Right lobe of liver (tissue), 6 donors: ENCODE data around the gene LHX6. TPM values are rescaled to one million over a fixed set of nuclear protein-coding genes. Genes with fewer than 3 reads are reported as not detected.

Experiments used
- ATAC-seq, 4 donors: fragments of 200-7000 bp; cut with Tn5 transposase; one replicate each; pipeline ENCODE4 v1.9.1; 2020; ENCODE audit warnings: mild to moderate bottlenecking in 4 of 4, moderate library complexity in 4 of 4
- DNase-seq, 3 donors: peaks; one replicate each; pipeline ENCODE4 v3.0.0-alpha.2; 2020
- H3K27ac ChIP-seq, 3 donors: fragments of 200-600 bp; one replicate each; pipeline ENCODE4 v1.8.0; 2022
- H3K27me3 ChIP-seq, 2 donors: fragments of 200-600 bp; one replicate each; pipeline ENCODE4 v1.8.0; 2022
- H3K36me3 ChIP-seq, 4 donors: fragments of 200-600 bp; sonication (generic) in 1 of 4; one replicate each; pipeline versions ENCODE4 v1.5.1 to v1.8.0; 2017 to 2022; ENCODE audit warnings: control low read depth in 1 of 4
- H3K4me1 ChIP-seq, 4 donors: fragments of 200-600 bp; sonication (generic) in 1 of 4; one replicate each; pipeline versions ENCODE4 v1.5.1 to v1.8.0; 2017 to 2022; ENCODE audit warnings: control low read depth in 1 of 4
- H3K4me3 ChIP-seq, 3 donors: fragments of 200-600 bp; one replicate each; pipeline ENCODE4 v1.8.0; 2022
- H3K9me3 ChIP-seq, 4 donors: fragments of 200-600 bp; sonication (generic) in 1 of 4; one replicate each; pipeline versions ENCODE4 v1.5.1 to v1.8.0; 2017 to 2022; ENCODE audit warnings: control low read depth in 1 of 4
- CTCF ChIP-seq, 4 donors: fragments of 200-600 bp in 3 of 4; fragments of 450-650 bp in 1 of 4; IDR thresholded peaks; one replicate each; pipeline versions ENCODE4 v1.5.1 to v1.8.0; 2016 to 2022; ENCODE audit warnings: antibody characterized with exemption in 4 of 4, mild to moderate bottlenecking in 2 of 4
- POLR2A ChIP-seq: fragments of 450-650 bp; IDR thresholded peaks from one replicate; pipeline ENCODE4 v1.6.1; 2017; ENCODE audit warnings: antibody characterized with exemption, mild to moderate bottlenecking
- WGBS: methylation state at CpG from one replicate; pipeline ENCODE4 v1.1.6; 2018; ENCODE audit warnings: low coverage, low lambda C conversion rate; ENCODE audit not compliant: insufficient coverage; ENCODE audit errors: missing lambda C conversion rate; 5-methylcytosine and 5-hydroxymethylcytosine counted together
- intact Hi-C, 2 donors: fragments of 100-400 bp; cut with DNase I; formaldehyde crosslinking; loops; one replicate each; pipeline versions ENCODE4 v1.11.2 to v1.14.1; 2022
- total RNA-seq, 6 experiments: library from RNA; depleted of rRNA in 2 of 6; stranded (reverse); fragments of >200 nt in 2 of 6; fragmentation: NEBNext Ultra II Directional in 3 of 6; extraction: Animal tissue kit (Norgen Biotek cat#: 25700) in 3 of 6; gene quantifications; one replicate each; pipeline versions ENCODE4 v1.1.0 to v1.2.4, GENCODE V29; 2016 to 2023
- donor health status: DM: no; HTN: yes; CAD: no.
- donor health status: DM: no; HTN: no; CAD: no.
- donor health status: DM: no; HTN: no; CAD: no.
- donor health status: DM: no; HTN: yes; CAD: no.
- donor health status: DM: no; HTN: yes; CAD: no.

Gene LHX6
- total RNA-seq, 6 experiments from 2014 or later: 0.20 to 0.51 (median 0.32) TPM

- Histone ChIP-seq H3K9me3 (no peaks in the 10 kb centered on the region), H3K27me3 (no peaks in the 10 kb centered on the region), H3K4me3 (no peak overlapping the region), H3K4me1 (no peaks in the 10 kb centered on the region), H3K27ac (no peak overlapping the region), H3K36me3 (no peaks in the 10 kb centered on the region)
- TF ChIP-seq POLR2A (no peak), CTCF (IDR thresholded peaks at IDR 0.05) (no peak)
- no peak for DNase-seq
- WGBS: 79% methylated on average over 4 of the region's 8 CpGs
- ATAC-seq: no peak
- intact Hi-C loops: no loop called here
These were observed 41.8 kb downstream of the LHX6 start for GRCh38 chr9:122186777-122187470.

- ATAC-seq (peak; percentile 65 to 87 (median 82)), DNase-seq (peak in 2 of 3 donors; percentile 34 to 60)
- TF ChIP-seq CTCF (IDR thresholded peaks at IDR 0.05): peak in 3 of 4 donors; percentile 10 to 38 (median 12)
- no peak for TF ChIP-seq POLR2A
- H3K27me3 ChIP-seq: no peaks in the 10 kb centered on the region
- no peaks in the 10 kb centered on the region for H3K4me1 ChIP-seq
- intact Hi-C loops: no loop called here
- 45% methylated on average over 4 of the region's 5 CpGs for WGBS
- H3K27ac ChIP-seq: no peak overlapping the region
- H3K9me3 ChIP-seq: no peaks in the 10 kb centered on the region
- no peak overlapping the region for H3K4me3 ChIP-seq
- no peaks in the 10 kb centered on the region for H3K36me3 ChIP-seq
These were observed 42.5 kb downstream of the LHX6 start for GRCh38 chr9:122186301-122186700.

GRCh38 chr9:122184551-122184950 lies 44.2 kb downstream of the LHX6 start:
- WGBS: 100% methylated on average over 1 of the region's 1 CpG
- no peak overlapping the region for H3K27ac ChIP-seq
- TF ChIP-seq CTCF (IDR thresholded peaks at IDR 0.05) (no peak), POLR2A (no peak)
- no peaks in the 10 kb centered on the region for H3K4me1 ChIP-seq
- H3K4me3 ChIP-seq: no peak overlapping the region
- DNase-seq (no peak), ATAC-seq (no peak)
- intact Hi-C loops: no loop called here
- no peaks in the 10 kb centered on the region for H3K27me3 ChIP-seq
- no peaks in the 10 kb centered on the region for H3K36me3 ChIP-seq
- no peaks in the 10 kb centered on the region for H3K9me3 ChIP-seq

- TF ChIP-seq CTCF (IDR thresholded peaks at IDR 0.05) (no peak), POLR2A (no peak)
- Histone ChIP-seq H3K27me3 (no peaks in the 10 kb centered on the region), H3K9me3 (no peaks in the 10 kb centered on the region), H3K27ac (no peak overlapping the region), H3K4me1 (no peaks in the 10 kb centered on the region), H3K36me3 (no peaks in the 10 kb centered on the region), H3K4me3 (no peak overlapping the region)
- WGBS: 70% methylated on average over 7 of the region's 7 CpGs
- no peak for DNase-seq
- intact Hi-C loops: no loop called here
- ATAC-seq: no peak
These were observed 45.3 kb downstream of the LHX6 start for GRCh38 chr9:122183501-122183900.
